ENCODE results near the gene TBCD. TPM values are rescaled to one million over a fixed set of nuclear protein-coding genes. Genes with fewer than 3 reads are reported as not detected.

Gene TBCD
- total RNA-seq, 1 donor, result 39.5 TPM

GRCh38 chr17:82861393-82861775 lies 109.5 kb downstream of the TBCD start:
- DNase-seq (ENCODE audit: low read depth), result no peak
- H3K4me3 ChIP-seq (ENCODE audit: low read depth, low read length), result no peak overlapping the region
- TF ChIP-seq CTCF (IDR thresholded peaks at IDR 0.05; ENCODE audit: insufficient read depth, low read length), result no peak

GRCh38 chr17:82862191-82862590 lies 110.3 kb downstream of the TBCD start:
- no peak overlapping the region for H3K4me3 ChIP-seq (ENCODE audit: low read depth, low read length)
- no peak for TF ChIP-seq CTCF (IDR thresholded peaks at IDR 0.05; ENCODE audit: insufficient read depth, low read length)
- DNase-seq (ENCODE audit: low read depth), result no peak

- no peak overlapping the region for H3K4me3 ChIP-seq (ENCODE audit: low read depth, low read length)
- TF ChIP-seq CTCF (IDR thresholded peaks at IDR 0.05; ENCODE audit: insufficient read depth, low read length), result no peak
- DNase-seq (ENCODE audit: low read depth), result no peak
These were observed 111.0 kb downstream of the TBCD start for GRCh38 chr17:82862737-82863382.

GRCh38 chr17:82863383-82863940 lies 111.6 kb downstream of the TBCD start:
- TF ChIP-seq CTCF (IDR thresholded peaks at IDR 0.05; ENCODE audit: insufficient read depth, low read length), result no peak
- DNase-seq (ENCODE audit: low read depth), result no peak
- no peak overlapping the region for H3K4me3 ChIP-seq (ENCODE audit: low read depth, low read length)

DNA sequence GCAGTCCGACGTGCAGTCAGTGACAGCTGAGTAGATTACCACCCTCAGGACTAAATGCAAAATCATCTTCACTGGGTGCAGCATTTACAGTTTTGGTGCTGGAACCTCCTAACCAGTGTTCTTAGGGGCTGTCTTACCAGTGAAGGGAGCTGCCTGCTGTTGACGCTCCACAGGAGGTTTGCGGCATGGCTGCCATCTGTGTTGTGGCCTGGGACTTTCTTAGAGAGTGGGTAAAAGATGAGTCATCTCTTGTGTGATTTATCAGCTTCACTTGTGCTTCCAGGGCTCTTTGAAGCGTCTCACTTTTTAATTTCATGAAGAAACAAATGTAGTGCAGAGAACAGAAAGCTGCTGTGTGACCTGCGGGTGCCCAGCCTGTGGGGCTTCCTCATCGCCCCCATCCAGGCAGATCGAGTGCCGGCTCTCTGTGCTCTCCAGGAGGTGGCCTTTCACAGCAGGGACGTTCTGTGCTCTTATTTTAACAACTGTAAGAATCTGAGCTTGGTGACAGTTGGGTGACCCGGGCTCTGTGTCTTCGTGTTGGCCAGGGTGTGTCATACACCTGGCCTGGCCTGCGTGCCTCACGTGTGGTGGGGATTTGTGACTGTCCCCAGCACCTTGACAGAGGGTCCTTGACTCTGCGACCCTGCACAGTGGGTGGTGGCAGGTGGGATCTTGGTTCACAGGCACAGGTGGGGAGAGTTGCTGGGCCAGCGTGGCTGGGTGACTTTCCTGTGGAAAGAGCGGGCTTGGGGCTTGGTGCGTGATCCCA lies 112.3 kb downstream of the TBCD start:
- H3K4me3 ChIP-seq (ENCODE audit: low read depth, low read length), result no peak overlapping the region
- no peak for TF ChIP-seq CTCF (IDR thresholded peaks at IDR 0.05; ENCODE audit: insufficient read depth, low read length)
- DNase-seq (ENCODE audit: low read depth), result peak; percentile 60

GRCh38 chr17:82864713-82865248 lies 112.9 kb downstream of the TBCD start:
- H3K4me3 ChIP-seq (ENCODE audit: low read depth, low read length), result no peak overlapping the region
- TF ChIP-seq CTCF (IDR thresholded peaks at IDR 0.05; ENCODE audit: insufficient read depth, low read length), result no peak
- no peak for DNase-seq (ENCODE audit: low read depth)
